ENCODE results near the gene PDE3A.
"Not testable (repeated sequence)": the region's sequence is repeated elsewhere in the genome, so short reads cannot be mapped to it uniquely, and the experiment has no call there.

The PDE3A gene

GRCh38 chr12:20374795-20375194 lies 6.5 kb downstream of the PDE3A start:
- no peak for DNase-seq (ENCODE audit: low spot score)

GRCh38 chr12:20375560-20375959 lies 7.2 kb downstream of the PDE3A start:
- no peak for DNase-seq (ENCODE audit: low spot score)

- DNase-seq (ENCODE audit: low spot score) = no peak
Observed at GRCh38 chr12:20376984-20377383, 8.6 kb downstream of the PDE3A start.

DNA sequence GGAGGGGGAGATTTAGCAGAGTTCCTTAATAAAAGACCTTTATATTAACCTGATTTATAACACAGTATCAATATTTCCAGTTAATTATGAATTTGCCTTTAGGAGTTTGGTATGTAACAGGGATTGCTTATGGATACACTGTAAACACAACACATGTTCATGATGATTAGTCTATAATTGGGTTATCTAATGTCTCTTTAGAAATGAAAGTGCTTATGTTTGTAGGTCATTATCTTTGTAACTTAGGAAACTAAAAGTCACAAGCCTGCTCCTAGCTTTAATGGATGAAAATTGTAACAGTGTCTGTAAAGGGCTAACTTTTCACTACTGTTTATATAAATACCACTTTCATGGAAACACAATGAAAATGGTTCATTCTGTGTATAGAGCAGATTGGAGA lies 9.4 kb downstream of the PDE3A start:
- DNase-seq (ENCODE audit: low spot score) = no peak

DNA sequence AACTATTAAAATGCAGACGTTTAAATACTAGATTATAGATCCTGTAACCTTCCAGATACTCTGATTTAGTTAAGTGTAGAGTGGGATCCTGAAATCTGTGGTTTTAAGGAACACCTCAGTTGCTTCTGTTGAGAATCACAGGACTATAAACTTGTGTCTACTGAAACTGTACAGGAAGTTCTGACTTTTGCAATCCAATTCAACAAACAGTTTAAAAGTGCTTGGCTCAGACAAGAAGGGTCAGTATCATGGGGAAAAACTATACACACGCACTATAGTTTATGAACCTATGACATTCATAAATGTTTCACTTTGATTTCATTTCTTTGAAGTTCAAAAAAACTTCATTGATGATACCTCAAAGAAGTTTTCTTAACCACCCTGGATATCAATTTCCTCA lies 13.8 kb downstream of the PDE3A start:
- DNase-seq (ENCODE audit: low spot score) = no peak

- no peak for DNase-seq (ENCODE audit: low spot score)
Observed at GRCh38 chr12:20383612-20384011, 15.3 kb downstream of the PDE3A start.

GRCh38 chr12:20384836-20385235 lies 16.5 kb downstream of the PDE3A start:
- DNase-seq (ENCODE audit: low spot score) = not testable (repeated sequence)

GRCh38 chr12:20390846-20391245 lies 22.5 kb downstream of the PDE3A start:
- no peak for DNase-seq (ENCODE audit: low spot score)

- no peak for DNase-seq (ENCODE audit: low spot score)
Observed at GRCh38 chr12:20392339-20392738, 24.0 kb downstream of the PDE3A start.

DNA sequence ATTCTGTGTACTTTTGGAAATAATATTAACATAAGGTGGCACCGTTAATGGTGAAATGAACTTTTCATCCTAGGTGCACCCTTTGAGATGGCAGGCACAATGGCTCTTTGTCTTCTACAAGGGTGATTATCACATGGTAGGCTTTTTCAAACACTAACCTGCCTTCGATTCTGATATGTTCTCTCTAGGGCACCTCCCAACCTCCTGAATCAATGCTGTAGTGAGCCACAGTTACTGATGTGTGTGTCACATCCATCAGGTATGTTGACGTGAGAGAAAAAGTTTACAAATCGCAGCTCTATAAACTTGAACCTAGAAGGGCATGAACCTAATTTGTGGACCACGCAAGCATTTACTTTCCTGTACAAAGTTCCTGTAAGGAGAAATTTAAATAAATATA lies 25.4 kb downstream of the PDE3A start:
- DNase-seq (ENCODE audit: low spot score) = no peak

DNA sequence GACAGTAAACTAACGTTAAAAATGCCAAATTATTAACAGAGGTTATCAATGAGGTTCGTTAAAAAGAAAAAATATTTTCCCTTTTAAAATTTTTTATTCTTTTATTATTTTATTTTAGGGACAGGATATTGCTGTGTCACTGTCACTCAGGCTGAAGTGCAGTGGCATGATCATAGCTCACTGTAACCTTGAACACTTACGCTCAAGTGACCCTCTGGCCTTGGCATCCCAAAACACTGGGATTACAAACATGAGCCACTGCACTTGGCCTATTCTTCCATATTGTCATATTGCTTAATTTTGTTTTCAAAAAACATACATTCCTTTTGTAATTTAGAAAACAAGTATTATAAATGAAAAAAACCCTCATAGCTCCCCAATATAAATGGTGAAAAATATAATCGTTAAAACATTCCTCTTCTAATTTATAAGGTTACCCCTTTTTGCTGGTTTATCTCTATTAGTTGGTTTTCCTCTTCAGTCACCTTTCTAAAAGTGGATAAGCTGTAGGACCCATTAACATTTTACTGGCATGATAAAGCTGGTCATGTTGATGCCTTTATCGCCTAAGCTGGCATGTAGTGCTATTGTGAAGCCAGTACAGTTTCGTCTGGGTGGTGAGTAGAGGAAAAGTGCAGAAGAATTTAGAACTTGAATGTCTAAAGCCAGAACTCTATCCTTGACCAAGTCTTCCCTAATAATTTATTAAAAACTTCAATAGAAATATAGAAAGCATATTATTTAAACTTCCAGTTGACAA lies 27.6 kb downstream of the PDE3A start:
- DNase-seq (ENCODE audit: low spot score) = no peak

- DNase-seq (ENCODE audit: low spot score) = no peak
Observed at GRCh38 chr12:20398686-20399085, 30.3 kb downstream of the PDE3A start.

- no peak for DNase-seq (ENCODE audit: low spot score)
Observed at GRCh38 chr12:20400003-20400402, 31.7 kb downstream of the PDE3A start.

DNA sequence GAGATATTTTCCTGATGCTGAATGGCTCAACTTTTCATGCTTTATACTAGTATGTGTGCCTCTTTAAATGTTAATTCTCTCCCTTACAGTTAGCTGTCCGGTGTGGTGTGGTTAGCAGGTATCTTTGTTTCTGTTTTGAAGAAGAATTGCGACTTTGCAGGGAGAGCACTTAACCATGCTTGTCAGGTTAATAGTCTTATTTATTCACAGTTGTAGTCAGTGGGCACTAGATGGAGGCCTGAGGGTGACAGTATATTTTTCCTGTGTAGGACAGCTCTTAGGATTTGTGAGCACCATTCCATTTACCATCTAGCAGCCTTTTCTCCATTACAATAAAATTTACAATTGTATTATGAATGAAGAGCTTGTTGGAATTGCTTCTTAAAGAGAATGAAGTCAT lies 34.9 kb downstream of the PDE3A start:
- DNase-seq (ENCODE audit: low spot score) = no peak

DNA sequence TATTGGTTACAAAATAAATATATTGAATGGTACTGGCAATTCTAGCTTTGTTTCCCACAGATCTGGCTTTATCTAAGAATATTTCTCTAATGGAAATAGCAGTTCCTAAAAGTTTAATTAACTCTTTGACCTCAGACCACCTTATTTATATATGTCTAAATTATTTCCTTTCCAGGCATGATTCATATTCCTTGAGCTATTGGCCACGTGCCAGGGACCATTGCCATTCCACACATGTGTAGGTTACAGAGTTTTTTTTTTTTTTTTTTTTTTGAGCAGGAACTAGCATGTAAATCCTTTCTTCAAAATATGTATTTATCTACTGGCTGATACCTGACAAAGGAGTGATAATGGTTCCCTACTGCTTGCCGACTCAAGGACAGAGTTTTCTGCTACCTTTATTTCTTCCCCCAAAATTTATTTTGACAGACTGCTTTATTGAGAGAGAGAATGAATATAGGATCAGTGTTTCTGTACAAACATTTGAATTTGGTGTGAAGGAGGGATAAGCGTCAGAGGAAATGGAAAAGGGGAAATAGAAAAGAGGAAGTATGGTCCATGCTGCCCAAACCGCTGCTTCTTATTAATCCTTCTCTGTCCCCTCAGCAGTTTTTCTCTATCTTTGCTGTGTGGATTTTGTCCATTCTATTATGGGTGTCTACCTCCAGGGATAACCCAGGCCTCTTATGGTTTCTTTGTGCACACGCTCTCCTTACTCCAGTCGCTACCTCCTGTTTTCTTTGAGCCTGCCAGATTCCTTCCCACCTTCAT lies 36.4 kb downstream of the PDE3A start:
- DNase-seq (ENCODE audit: low spot score) = no peak

- DNase-seq (ENCODE audit: low spot score) = no peak
Observed at GRCh38 chr12:20409607-20410377, 41.5 kb downstream of the PDE3A start.

GRCh38 chr12:20410734-20411133 lies 42.4 kb downstream of the PDE3A start:
- no peak for DNase-seq (ENCODE audit: low spot score)

- no peak for DNase-seq (ENCODE audit: low spot score)
Observed at GRCh38 chr12:20411345-20411744, 43.0 kb downstream of the PDE3A start.

GRCh38 chr12:20415028-20415427 lies 46.7 kb downstream of the PDE3A start:
- no peak for DNase-seq (ENCODE audit: low spot score)

- no peak for DNase-seq (ENCODE audit: low spot score)
Observed at GRCh38 chr12:20415641-20416040, 47.3 kb downstream of the PDE3A start.

- no peak for DNase-seq (ENCODE audit: low spot score)
Observed at GRCh38 chr12:20420557-20420956, 52.2 kb downstream of the PDE3A start.

- no peak for DNase-seq (ENCODE audit: low spot score)
Observed at GRCh38 chr12:20421421-20421820, 53.1 kb downstream of the PDE3A start.

DNA sequence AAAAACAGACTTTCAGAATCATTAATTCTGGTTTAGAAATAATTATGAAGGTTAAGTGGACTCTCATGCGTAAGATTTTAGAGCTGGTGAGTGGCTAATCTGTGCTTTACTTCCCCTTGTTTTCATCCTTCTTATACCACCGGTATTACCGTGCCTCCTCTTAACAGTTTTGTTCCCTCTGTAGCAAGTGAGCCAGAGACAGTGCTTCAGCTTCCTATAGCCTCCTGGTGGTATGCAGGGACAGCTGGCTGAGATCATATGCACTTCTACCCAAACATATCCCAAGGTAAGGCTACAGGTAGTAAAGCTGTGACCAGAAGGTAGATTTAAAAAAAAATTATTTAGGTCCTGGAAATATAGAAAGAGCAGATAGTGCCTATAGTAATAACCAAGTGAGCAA lies 55.2 kb downstream of the PDE3A start:
- no peak for DNase-seq (ENCODE audit: low spot score)

All from ecto neural progenitor cell (in vitro differentiated cells).